GM19043 (cell line): Measurements from ENCODE around the gene DMAC2.
"Not testable (repeated sequence)": the region's sequence is repeated elsewhere in the genome, so short reads cannot be mapped to it uniquely, and the experiment has no call there.

Source experiments
- ATAC-seq: cut with Tn5 transposase; IDR thresholded peaks from one replicate; pipeline ENCODE4 v1.9.1; 2021; ENCODE audit warnings: low read depth; ENCODE audit not compliant: unreplicated experiment

The DMAC2 gene

GRCh38 chr19:41402010-41402409 is 37.7 kb downstream of the DMAC2 start:
- no peak for ATAC-seq

DNA sequence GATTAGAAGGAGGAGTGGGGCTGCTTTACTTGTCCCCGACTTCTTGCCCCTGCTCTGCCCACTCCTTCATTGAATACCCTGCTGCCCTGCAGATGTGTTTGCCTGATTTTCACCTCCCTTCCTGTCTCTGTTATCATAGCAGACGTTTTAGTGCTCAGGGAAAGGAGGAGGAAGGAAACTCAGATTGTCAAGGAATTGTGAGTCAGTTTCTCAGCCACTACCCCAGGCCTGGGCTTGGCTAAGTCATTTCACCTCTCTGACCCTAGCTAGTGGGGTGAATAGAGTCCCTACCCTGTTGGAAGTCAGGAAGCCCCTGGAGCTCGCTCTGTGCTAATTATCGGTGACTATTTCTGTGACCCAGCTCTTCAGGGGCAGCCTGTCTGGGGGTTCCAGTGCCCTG is 38.2 kb downstream of the DMAC2 start:
- ATAC-seq: no peak

DNA sequence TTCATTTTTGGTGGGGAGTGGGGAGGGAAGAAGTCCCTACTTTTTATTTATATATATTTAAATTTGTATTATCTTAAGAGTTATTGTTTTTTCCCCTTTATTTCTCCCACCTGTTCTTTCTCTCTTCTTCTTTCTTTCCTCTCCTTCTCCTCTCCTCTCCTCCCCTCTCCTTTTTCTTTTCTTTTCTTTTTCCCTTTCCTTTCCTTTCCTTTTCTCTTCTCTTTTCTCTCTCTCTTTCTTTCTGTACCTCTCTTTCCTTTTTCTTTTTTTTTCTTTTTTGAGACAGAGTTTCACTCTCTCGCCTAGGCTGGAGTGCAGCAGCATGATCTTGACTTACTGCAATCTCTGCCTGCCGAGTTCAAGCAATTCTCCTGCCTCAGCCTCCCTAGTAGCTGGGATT is 40.2 kb downstream of the DMAC2 start:
- ATAC-seq: no peak

GRCh38 chr19:41399091-41399490 is 40.6 kb downstream of the DMAC2 start:
- ATAC-seq: no peak

DNA sequence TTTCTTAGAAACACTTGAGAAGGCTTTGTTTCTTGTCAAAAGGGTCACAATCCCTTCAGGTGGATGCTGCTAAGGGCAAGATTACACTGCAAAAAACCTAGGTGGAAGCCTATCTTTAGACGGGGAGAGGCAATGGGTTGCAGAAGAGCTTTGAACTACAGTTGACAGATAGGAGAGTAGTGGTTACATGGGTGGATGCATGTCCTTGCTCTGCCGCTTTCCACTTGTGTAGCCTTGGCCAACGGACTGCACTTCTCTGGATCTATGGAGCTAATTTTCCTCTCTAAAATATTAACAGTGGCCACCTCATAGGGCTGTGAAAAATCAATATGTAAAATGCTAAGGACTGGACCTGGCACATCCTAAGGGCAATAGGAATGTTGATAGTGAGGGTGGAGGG is 41.1 kb downstream of the DMAC2 start:
- ATAC-seq: no peak

GRCh38 chr19:41398050-41398418 is 41.7 kb downstream of the DMAC2 start:
- no peak for ATAC-seq

GRCh38 chr19:41397086-41398049 is 42.3 kb downstream of the DMAC2 start, which contains the start of the genes BCKDHA and EXOSC5:
BCKDHA (plus strand) TSS chr19:41397818; CDS start chr19:41397828, 10 bp downstream.
EXOSC5 (minus strand) TSS chr19:41397359; CDS start chr19:41397328, 31 bp downstream.
- peak; percentile 88 for ATAC-seq

DNA sequence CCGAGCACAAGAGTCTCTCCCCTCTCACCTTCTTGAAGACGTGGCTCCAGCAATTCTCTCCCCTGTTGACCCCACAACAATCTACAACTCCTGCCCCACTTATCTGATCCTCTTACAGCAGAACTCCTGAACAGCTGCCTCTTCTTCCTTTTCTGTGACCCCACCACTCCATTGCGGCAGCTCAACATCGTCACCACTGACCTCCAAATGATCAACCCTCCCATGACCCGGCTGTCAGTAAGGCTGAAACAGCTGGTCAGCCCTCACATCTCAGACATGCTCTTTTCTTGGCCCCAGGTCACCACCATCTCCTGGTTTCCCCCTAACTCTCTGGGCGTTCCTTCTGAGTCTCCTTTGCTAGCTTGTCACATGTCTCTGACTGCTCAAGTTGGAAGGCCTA is 44.4 kb downstream of the DMAC2 start:
- no peak for ATAC-seq

GRCh38 chr19:41392775-41393174 is 46.9 kb downstream of the DMAC2 start:
- ATAC-seq: no peak

GRCh38 chr19:41391618-41392017 is 48.1 kb downstream of the DMAC2 start:
- ATAC-seq: no peak

DNA sequence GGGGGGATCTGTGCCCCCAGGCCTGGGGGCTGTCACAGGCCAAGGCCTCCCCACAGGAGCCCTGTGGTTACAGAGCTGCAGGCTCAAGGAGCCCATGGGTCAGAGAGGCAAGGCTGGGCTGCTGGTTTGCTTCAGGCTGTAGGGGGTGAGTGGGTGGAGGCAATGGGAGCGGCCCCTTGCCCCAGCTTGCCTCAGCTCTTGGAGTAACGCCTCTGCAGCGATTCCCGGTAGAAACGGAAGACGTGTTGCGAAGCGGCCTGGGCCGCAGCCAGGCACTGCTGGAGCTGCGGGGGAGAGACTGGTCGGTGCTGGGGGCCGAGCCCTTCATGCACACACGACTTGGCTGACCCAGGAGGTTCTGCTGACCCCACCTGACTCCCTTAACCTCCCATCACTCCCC is 53.3 kb downstream of the DMAC2 start:
- no peak for ATAC-seq

DNA sequence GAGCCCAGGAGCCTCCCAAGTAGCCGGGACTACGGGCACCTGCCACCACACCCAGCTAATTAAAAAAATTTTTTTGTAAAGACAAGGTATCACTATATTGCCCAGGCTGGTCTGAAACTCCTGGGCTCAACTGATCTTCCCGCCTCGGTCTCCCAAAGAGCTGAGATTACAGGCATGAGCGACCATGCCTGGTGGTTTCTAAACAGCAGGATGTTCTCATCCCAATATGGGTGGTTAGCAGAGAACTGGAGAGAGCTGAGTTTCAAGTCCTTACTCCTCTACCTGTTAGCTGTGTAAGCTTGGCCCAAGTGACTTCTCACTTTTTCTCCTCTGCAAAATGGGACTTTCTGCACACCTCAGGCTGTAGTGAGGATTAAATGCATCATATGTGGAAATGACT is 55.4 kb downstream of the DMAC2 start:
- no peak for ATAC-seq

GRCh38 chr19:41381536-41381935 is 58.2 kb downstream of the DMAC2 start:
- not testable (repeated sequence) for ATAC-seq
